Body of pancreas (tissue), 4 donors: Measurements from ENCODE around the gene GABRB2.

Experiments used
- POLR2A ChIP-seq, 3 donors: fragments of 450-650 bp; IDR thresholded peaks; one replicate each; pipeline ENCODE4 v1.6.1; 2016; ENCODE audit warnings: antibody characterized with exemption in 3 of 3, mild to moderate bottlenecking in 2 of 3
- TF ChIP-seq, protein P1 (sequence below), 7 experiments: fragments of 450-650 bp in 4 of 7; fragments of 200-600 bp in 3 of 7; sonication (generic) in 3 of 7; IDR thresholded peaks; one replicate each; pipeline ENCODE4 v1.5.1; 2016 to 2019; ENCODE audit warnings: antibody characterized with exemption in 7 of 7

- TF ChIP-seq, protein P1, sequence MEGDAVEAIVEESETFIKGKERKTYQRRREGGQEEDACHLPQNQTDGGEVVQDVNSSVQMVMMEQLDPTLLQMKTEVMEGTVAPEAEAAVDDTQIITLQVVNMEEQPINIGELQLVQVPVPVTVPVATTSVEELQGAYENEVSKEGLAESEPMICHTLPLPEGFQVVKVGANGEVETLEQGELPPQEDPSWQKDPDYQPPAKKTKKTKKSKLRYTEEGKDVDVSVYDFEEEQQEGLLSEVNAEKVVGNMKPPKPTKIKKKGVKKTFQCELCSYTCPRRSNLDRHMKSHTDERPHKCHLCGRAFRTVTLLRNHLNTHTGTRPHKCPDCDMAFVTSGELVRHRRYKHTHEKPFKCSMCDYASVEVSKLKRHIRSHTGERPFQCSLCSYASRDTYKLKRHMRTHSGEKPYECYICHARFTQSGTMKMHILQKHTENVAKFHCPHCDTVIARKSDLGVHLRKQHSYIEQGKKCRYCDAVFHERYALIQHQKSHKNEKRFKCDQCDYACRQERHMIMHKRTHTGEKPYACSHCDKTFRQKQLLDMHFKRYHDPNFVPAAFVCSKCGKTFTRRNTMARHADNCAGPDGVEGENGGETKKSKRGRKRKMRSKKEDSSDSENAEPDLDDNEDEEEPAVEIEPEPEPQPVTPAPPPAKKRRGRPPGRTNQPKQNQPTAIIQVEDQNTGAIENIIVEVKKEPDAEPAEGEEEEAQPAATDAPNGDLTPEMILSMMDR (IDR thresholded peaks at IDR 0.05), result no peak
- no peak for TF ChIP-seq POLR2A (IDR thresholded peaks at IDR 0.05)
Observed at GRCh38 chr5:161403996-161404395, 142.5 kb downstream of the GABRB2 start.
